Tibial nerve (tissue), 3 donors: Measurements from ENCODE around the gene MYPN.

ENCODE experiments used
- POLR2A ChIP-seq, 2 donors: fragments of 450-650 bp; IDR thresholded peaks; one replicate each; pipeline ENCODE4 v1.6.1; 2017; ENCODE audit warnings: antibody characterized with exemption in 2 of 2, mild to moderate bottlenecking in 2 of 2, moderate library complexity in 2 of 2
- TF ChIP-seq, protein P1 (sequence below), 5 experiments: fragments of 200-600 bp in 3 of 5; fragments of 450-650 bp in 2 of 5; sonication (generic) in 3 of 5; IDR thresholded peaks; one replicate each; pipeline ENCODE4 v1.5.1; 2016 to 2019; ENCODE audit warnings: antibody characterized with exemption in 5 of 5, mild to moderate bottlenecking in 3 of 5, moderate library complexity in 2 of 5

GRCh38 chr10:68138526-68138925 is 29.2 kb downstream of the MYPN start:
- TF ChIP-seq, protein P1, sequence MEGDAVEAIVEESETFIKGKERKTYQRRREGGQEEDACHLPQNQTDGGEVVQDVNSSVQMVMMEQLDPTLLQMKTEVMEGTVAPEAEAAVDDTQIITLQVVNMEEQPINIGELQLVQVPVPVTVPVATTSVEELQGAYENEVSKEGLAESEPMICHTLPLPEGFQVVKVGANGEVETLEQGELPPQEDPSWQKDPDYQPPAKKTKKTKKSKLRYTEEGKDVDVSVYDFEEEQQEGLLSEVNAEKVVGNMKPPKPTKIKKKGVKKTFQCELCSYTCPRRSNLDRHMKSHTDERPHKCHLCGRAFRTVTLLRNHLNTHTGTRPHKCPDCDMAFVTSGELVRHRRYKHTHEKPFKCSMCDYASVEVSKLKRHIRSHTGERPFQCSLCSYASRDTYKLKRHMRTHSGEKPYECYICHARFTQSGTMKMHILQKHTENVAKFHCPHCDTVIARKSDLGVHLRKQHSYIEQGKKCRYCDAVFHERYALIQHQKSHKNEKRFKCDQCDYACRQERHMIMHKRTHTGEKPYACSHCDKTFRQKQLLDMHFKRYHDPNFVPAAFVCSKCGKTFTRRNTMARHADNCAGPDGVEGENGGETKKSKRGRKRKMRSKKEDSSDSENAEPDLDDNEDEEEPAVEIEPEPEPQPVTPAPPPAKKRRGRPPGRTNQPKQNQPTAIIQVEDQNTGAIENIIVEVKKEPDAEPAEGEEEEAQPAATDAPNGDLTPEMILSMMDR (IDR thresholded peaks at IDR 0.05) = no peak
- TF ChIP-seq POLR2A (IDR thresholded peaks at IDR 0.05) = no peak
